ENCODE measurements around the gene DEGS1.
A peak's percentile ranks its signal among the peaks of the same experiment; 100 is the strongest.
"Not testable (repeated sequence)": the region's sequence is repeated elsewhere in the genome, so short reads cannot be mapped to it uniquely, and the experiment has no call there.

The DEGS1 gene

GRCh38 chr1:224198572-224198971 lies 15.5 kb downstream of the DEGS1 start:
- TF ChIP-seq CTCF (IDR thresholded peaks at IDR 0.05; ENCODE audit: control insufficient read depth, insufficient read depth, low read depth, low read length, missing control alignments), result no peak
- no peak for DNase-seq (ENCODE audit: low read depth)
- H3K4me3 ChIP-seq (ENCODE audit: control insufficient read depth, low read depth, low read length), result no peak overlapping the region

- H3K4me3 ChIP-seq (ENCODE audit: control insufficient read depth, low read depth, low read length), result no peak overlapping the region
- TF ChIP-seq CTCF (IDR thresholded peaks at IDR 0.05; ENCODE audit: control insufficient read depth, insufficient read depth, low read depth, low read length, missing control alignments), result no peak
- no peak for DNase-seq (ENCODE audit: low read depth)
Observed at GRCh38 chr1:224199679-224200078, 16.6 kb downstream of the DEGS1 start.

GRCh38 chr1:224201383-224201782 lies 18.3 kb downstream of the DEGS1 start:
- no peak for TF ChIP-seq CTCF (IDR thresholded peaks at IDR 0.05; ENCODE audit: control insufficient read depth, insufficient read depth, low read depth, low read length, missing control alignments)
- H3K4me3 ChIP-seq (ENCODE audit: control insufficient read depth, low read depth, low read length), result no peak overlapping the region
- no peak for DNase-seq (ENCODE audit: low read depth)

GRCh38 chr1:224201853-224202252 lies 18.8 kb downstream of the DEGS1 start:
- no peak for TF ChIP-seq CTCF (IDR thresholded peaks at IDR 0.05; ENCODE audit: control insufficient read depth, insufficient read depth, low read depth, low read length, missing control alignments)
- DNase-seq (ENCODE audit: low read depth), result no peak

GRCh38 chr1:224203243-224204016 lies 20.4 kb downstream of the DEGS1 start:
- peak; percentile 51 for DNase-seq (ENCODE audit: low read depth)
- no peak overlapping the region for H3K4me3 ChIP-seq (ENCODE audit: control insufficient read depth, low read depth, low read length)
- TF ChIP-seq CTCF (IDR thresholded peaks at IDR 0.05; ENCODE audit: control insufficient read depth, insufficient read depth, low read depth, low read length, missing control alignments), result no peak

More at GRCh38 chr1:224201853-224202252, 18.8 kb downstream of the DEGS1 start:
- no peak overlapping the region for H3K4me3 ChIP-seq (ENCODE audit: control insufficient read depth, low read depth, low read length)

- peak; percentile 51 for DNase-seq (ENCODE audit: low read depth)
- H3K4me3 ChIP-seq (ENCODE audit: control insufficient read depth, low read depth, low read length), result no peak overlapping the region
- TF ChIP-seq CTCF (IDR thresholded peaks at IDR 0.05; ENCODE audit: control insufficient read depth, insufficient read depth, low read depth, low read length, missing control alignments), result no peak
Observed at GRCh38 chr1:224205438-224205840, 22.4 kb downstream of the DEGS1 start.

GRCh38 chr1:224205931-224206538 lies 23.0 kb downstream of the DEGS1 start:
- DNase-seq (ENCODE audit: low read depth); H3K4me3 ChIP-seq (ENCODE audit: control insufficient read depth, low read depth, low read length): not testable (repeated sequence)
